GM12865 (cell line): ENCODE results near the gene NAV1.

Experiments
- DNase-seq: peaks from one replicate; pipeline ENCODE4 v3.0.0; 2010; ENCODE audit warnings: low read depth
- H3K4me3 ChIP-seq: 2 replicates; pipeline ENCODE4 v1.5.1; 2011; ENCODE audit warnings: mild to moderate bottlenecking, low read depth, low read length, control low read depth
- CTCF ChIP-seq: IDR thresholded peaks from 2 replicates; pipeline ENCODE4 v1.5.1; 2011; ENCODE audit warnings: low read length, control low read depth, low read depth, inconsistent platforms; ENCODE audit not compliant: insufficient read depth; ENCODE audit errors: missing control alignments

Gene NAV1

DNA sequence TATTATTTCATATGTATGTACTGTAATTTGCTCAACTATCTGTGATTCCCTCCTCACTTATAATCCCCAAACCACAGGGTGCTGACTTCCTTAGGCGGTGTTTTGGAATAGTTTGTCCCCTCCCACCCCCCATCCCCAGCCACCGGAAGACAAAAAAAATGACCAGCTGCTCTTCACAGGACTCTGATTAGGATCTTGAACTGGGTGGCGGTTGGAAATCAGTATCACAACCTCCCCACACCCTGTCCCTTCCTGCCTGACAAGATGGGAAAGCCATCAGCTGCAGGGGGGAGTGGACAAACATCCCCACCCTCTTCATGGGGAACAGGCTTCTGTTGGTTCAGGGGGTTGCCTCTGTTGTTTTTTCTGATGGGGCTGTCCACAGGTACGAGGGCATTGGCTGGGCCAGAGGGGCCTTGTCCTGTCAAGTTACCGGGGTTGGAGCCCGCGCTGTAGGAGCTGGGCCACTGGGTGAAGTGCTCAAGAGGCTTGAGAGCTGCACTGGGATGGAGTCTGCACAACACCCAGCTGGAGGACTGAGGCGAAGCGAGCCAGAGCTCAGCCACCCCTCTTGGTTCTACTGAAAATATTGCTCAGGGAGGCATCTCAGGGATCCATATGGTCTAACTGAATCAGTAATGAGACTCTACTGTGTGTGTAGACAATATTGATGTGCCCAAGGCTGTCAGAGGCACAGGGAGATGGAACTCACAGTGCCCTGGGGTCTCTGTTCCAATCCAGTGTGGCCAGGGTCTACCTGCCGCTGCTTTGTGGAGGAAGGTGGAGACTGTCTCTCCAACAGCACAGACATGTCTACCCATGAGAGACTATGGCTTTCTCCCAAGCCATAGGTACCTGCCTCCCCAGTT lies 28.2 kb downstream of the NAV1 start:
- TF ChIP-seq CTCF, result no peak
- no peak overlapping the region for H3K4me3 ChIP-seq
- DNase-seq, result no peak

DNA sequence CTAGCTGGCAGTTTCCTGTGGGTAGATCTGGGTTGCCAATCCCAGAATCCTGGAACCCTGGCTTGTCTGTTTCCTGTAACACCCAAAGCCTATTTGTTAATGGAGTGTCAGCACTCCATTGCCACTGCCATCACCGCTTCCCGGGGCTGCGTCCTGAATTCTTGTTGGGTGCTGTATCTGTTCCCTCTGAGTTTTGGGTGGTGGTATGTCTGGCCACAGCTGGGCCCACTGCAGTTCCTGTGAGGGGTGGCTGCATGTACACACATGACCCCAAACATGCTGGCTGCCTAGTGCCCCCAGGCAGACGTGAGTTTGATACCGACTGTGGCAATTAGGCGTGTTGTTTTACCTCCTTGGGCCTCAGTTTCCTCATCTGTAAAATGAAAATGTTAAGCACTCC lies 29.3 kb downstream of the NAV1 start:
- H3K4me3 ChIP-seq, result no peak overlapping the region
- no peak for TF ChIP-seq CTCF
- no peak for DNase-seq

DNA sequence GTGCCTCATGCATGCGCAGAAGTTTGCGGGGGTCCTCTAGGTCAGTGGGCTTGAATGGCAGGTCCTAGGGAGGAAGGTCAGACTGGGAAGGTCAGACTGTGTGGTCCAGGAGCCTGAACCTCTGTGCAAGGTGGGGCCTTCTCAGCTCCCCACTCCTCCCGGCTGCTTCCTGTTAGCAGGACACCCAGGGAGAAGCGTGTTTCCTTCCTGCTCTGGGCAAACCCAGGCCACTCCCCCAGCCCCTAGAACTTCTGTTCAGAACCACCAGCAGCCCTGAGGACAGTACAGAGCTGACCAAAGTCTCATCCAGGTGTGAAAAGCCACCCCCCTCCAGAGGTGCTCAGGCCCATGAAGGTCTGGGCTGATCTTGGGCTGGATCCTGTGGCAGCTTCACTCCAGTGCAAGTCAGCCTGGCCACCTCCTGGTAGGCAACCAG lies 29.9 kb downstream of the NAV1 start:
- TF ChIP-seq CTCF, result no peak
- DNase-seq, result no peak
- H3K4me3 ChIP-seq, result no peak overlapping the region

GRCh38 chr1:201570181-201570885 lies 31.4 kb downstream of the NAV1 start:
- no peak for DNase-seq
- TF ChIP-seq CTCF, result no peak
- H3K4me3 ChIP-seq, result no peak overlapping the region

GRCh38 chr1:201570886-201571624 lies 32.1 kb downstream of the NAV1 start:
- no peak for TF ChIP-seq CTCF
- no peak overlapping the region for H3K4me3 ChIP-seq
- DNase-seq, result no peak

DNA sequence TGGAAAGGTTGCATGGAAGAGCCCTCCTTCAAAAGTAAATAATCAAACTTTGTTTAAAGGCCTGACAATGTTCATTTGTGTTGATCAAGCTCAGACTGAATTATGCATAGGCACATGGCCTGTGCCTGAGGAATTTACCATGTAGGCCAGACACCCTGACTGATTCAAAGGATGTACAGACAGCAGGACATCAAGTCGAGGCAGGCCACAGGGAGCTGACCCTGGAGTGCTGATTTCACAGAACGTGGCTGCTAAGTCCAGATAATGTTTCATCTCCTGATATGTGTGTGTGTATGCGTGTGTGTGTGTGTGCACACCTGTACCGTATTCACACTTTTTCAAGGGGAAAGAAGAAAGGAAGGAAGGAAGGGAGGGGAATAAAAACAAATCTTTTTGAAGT lies 34.1 kb downstream of the NAV1 start:
- no peak for TF ChIP-seq CTCF
- no peak overlapping the region for H3K4me3 ChIP-seq
- no peak for DNase-seq
